ENCODE results near the gene FOSL1. TPM values are rescaled to one million over a fixed set of nuclear protein-coding genes. Genes with fewer than 3 reads are reported as not detected.

The FOSL1 gene
- total RNA-seq, 1 experiment from 2014 or later = not detected

DNA sequence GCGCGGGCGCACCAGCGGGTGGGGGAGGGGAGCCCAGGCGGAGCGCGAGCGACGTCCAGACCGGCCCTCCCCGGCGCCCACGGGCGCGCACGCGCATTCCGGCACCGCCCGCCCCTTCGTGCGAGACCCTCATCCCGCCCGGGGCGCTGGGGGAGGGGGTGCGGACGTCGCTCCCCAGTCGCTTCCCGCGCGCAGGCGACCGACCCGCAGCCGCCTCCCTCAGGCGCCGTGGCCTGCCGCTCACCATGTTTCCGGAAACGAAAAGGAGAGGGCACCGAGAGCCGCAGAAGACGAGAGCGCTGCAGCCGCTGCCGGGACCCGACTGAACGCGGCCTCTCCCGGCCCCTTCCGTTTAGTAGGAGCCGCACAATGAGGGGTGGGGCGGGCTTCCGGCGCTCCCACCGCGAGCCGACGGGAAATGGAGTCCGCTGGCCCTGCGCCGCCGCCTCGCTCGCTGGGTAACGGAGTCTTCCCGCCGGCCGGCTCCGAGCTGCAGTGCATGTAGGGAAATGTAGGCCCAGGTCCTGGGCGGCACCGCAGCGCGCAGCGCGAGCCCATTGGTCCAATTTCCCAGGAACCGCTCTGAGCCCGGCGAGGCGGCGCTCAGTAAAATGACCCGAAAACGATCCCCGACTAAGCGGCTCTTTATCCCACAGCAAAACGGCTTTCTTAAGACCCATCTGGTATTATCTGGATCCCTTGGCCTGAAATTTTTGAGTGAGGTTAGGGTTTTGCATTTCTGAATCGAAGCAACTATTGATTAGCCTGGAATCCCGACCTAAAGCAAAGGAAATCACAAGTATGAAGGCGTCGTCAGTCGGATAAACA is 42.1 kb downstream of the FOSL1 start, which contains the start of gene CFL1:
Gene CFL1 (minus strand): TSS at position 328 of the 828 bp plus-strand sequence. CDS start 81 bp downstream, at position 247.
- no peaks in the 10 kb centered on the region for H3K9me3 ChIP-seq (ENCODE audit: low read length)
- peaks cover 34% of the 10 kb centered on the region for H3K4me1 ChIP-seq (ENCODE audit: low read length)

DNA sequence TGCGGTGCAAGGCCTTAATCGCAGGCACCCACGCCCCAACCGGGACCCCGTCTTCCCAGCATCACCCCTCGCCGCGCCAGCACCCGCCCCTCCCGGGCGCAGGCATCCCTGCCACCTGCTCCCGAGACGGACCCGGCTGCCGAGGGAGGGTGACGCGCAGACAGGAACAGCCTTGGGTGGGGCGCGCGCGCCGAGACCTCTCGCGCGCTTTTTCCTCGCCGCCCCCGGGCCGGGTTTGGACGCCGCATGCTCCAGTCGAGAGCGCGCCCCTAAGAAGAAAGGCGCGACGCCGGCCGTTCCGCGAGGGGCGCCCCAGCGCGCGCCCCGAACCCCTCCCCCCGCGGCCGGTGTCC is 42.7 kb downstream of the FOSL1 start:
- Histone ChIP-seq H3K9ac (ENCODE audit: low read length) (peak overlapping the region; percentile 99), H3K4me3 (ENCODE audit: low read length) (peak overlapping the region; percentile 95), H4K20me1 (ENCODE audit: insufficient read depth, low read depth, low read length) (peaks cover 38% of the 10 kb centered on the region), H3K36me3 (ENCODE audit: insufficient read depth, low read length) (peaks cover 54% of the 10 kb centered on the region), H3K9me2 (replicated peaks; ENCODE audit: insufficient read depth, low read length) (no peaks in the 10 kb centered on the region), H3K27ac (ENCODE audit: low read length) (peak overlapping the region; percentile 88), H3K4me1 (ENCODE audit: low read length) (peaks cover 34% of the 10 kb centered on the region), H2AFZ (ENCODE audit: low read length) (no peak overlapping the region), H3K9me3 (ENCODE audit: low read length) (no peaks in the 10 kb centered on the region), H3K79me2 (ENCODE audit: low read length) (peaks cover 40% of the 10 kb centered on the region), H3K4me2 (ENCODE audit: low read depth, low read length, poor library complexity, severe bottlenecking) (peak overlapping the region; percentile 91), H3K27me3 (ENCODE audit: low read length) (no peaks in the 10 kb centered on the region)
- DNase-seq = peak; percentile 83

More for the DNA sequence above, 42.1 kb downstream of the FOSL1 start, which contains the start of gene CFL1:
- Histone ChIP-seq H3K36me3 (ENCODE audit: insufficient read depth, low read length) (peaks cover 52% of the 10 kb centered on the region), H3K79me2 (ENCODE audit: low read length) (peaks cover 40% of the 10 kb centered on the region), H3K4me3 (ENCODE audit: low read length) (peak within 1 kb of the TSS; percentile 95), H3K27me3 (ENCODE audit: low read length) (no peaks in the 10 kb centered on the region), H4K20me1 (ENCODE audit: insufficient read depth, low read depth, low read length) (peaks cover 38% of the 10 kb centered on the region), H2AFZ (ENCODE audit: low read length) (no peak within 1 kb of the TSS), H3K9ac (ENCODE audit: low read length) (peak within 1 kb of the TSS; percentile 99), H3K4me2 (ENCODE audit: low read depth, low read length, poor library complexity, severe bottlenecking) (peak within 1 kb of the TSS; percentile 91), H3K27ac (ENCODE audit: low read length) (peak within 1 kb of the TSS; percentile 92), H3K9me2 (replicated peaks; ENCODE audit: insufficient read depth, low read length) (no peaks in the 10 kb centered on the region)
- peak; percentile 99 for DNase-seq

DNA sequence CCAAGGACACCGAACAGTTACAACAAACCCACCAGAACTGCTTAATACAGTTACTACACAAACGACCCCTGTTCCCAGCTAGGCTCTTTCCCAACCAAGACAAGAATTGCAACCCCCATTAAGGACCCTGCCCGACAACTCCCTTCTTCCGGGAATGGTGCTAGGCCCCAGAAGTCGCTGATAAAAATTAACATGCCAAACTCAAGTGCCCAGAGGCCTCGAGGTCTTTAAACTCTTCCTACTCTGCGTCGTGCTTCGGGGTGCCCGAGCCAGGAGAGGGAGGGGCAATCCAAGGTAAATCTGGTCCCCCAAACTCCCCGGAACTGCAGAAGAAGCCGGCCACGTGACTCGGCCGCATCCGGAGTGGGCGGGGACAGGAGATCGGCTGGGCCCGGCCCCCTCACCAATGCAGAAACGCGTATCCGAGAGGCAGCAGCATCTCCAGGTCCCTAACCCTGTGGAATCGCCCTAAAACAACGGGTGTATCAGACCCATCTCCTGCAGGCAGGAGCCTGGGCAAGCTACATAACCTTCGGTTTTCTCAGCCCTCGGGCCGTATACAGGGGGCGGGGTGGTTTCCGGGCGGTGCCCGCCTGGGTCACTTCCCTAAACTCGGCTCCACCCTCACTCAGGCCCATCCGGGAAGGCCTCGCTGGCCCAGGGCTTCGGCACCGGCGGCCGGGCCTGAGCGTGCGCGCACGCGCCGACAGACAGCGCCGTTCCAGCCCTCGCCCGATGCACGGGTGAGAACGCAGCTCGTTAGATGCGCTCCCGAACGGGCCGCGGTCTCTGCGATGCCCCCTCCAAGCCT is 43.3 kb downstream of the FOSL1 start:
- peak overlapping the region; percentile 99 for H3K9ac ChIP-seq (ENCODE audit: low read length)
- no peaks in the 10 kb centered on the region for H3K9me3 ChIP-seq (ENCODE audit: low read length)
- peak overlapping the region; percentile 91 for H3K4me2 ChIP-seq (ENCODE audit: low read depth, low read length, poor library complexity, severe bottlenecking)
- H2AFZ ChIP-seq (ENCODE audit: low read length) = no peak overlapping the region
- peak overlapping the region; percentile 95 for H3K4me3 ChIP-seq (ENCODE audit: low read length)
- peak overlapping the region; percentile 88 for H3K27ac ChIP-seq (ENCODE audit: low read length)
- H3K79me2 ChIP-seq (ENCODE audit: low read length) = peaks cover 34% of the 10 kb centered on the region
- H3K36me3 ChIP-seq (ENCODE audit: insufficient read depth, low read length) = peaks cover 48% of the 10 kb centered on the region
- no peaks in the 10 kb centered on the region for H3K9me2 ChIP-seq (replicated peaks; ENCODE audit: insufficient read depth, low read length)
- H3K4me1 ChIP-seq (ENCODE audit: low read length) = peaks cover 31% of the 10 kb centered on the region
- H3K27me3 ChIP-seq (ENCODE audit: low read length) = no peaks in the 10 kb centered on the region
- H4K20me1 ChIP-seq (ENCODE audit: insufficient read depth, low read depth, low read length) = peaks cover 38% of the 10 kb centered on the region
- peak; percentile 91 for DNase-seq

DNA sequence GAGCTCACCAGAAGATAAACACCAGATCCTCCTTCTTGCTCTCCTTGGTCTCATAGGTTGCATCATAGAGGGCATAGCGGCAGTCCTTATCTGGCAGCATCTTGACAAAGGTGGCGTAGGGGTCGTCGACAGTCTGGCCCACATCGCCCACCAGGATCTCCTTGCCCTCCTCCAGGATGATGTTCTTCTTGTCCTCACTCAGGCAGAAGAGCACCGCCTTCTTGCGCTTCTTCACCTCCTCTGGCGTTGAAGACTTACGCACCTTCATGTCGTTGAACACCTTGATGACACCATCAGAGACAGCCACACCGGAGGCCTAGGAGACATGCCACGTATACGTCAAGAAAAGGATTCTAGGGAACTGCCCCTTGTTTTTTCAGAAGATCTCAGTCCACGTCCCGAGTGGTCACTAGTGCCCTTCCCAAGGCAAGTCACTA is 44.2 kb downstream of the FOSL1 start:
- Histone ChIP-seq H3K4me1 (ENCODE audit: low read length) (peaks cover 24% of the 10 kb centered on the region), H3K27me3 (ENCODE audit: low read length) (no peaks in the 10 kb centered on the region), H3K79me2 (ENCODE audit: low read length) (peaks cover 25% of the 10 kb centered on the region), H3K36me3 (ENCODE audit: insufficient read depth, low read length) (peaks cover 45% of the 10 kb centered on the region), H3K9me2 (replicated peaks; ENCODE audit: insufficient read depth, low read length) (no peaks in the 10 kb centered on the region), H3K9me3 (ENCODE audit: low read length) (no peaks in the 10 kb centered on the region), H2AFZ (ENCODE audit: low read length) (no peak overlapping the region), H3K9ac (ENCODE audit: low read length) (peak overlapping the region; percentile 99; the same call in 1 of the 2 replicates), H3K4me3 (ENCODE audit: low read length) (peak overlapping the region; percentile 95), H3K4me2 (ENCODE audit: low read depth, low read length, poor library complexity, severe bottlenecking) (peak overlapping the region; percentile 91), H4K20me1 (ENCODE audit: insufficient read depth, low read depth, low read length) (peaks cover 44% of the 10 kb centered on the region), H3K27ac (ENCODE audit: low read length) (no peak overlapping the region)
- peak; percentile 35 for DNase-seq

DNA sequence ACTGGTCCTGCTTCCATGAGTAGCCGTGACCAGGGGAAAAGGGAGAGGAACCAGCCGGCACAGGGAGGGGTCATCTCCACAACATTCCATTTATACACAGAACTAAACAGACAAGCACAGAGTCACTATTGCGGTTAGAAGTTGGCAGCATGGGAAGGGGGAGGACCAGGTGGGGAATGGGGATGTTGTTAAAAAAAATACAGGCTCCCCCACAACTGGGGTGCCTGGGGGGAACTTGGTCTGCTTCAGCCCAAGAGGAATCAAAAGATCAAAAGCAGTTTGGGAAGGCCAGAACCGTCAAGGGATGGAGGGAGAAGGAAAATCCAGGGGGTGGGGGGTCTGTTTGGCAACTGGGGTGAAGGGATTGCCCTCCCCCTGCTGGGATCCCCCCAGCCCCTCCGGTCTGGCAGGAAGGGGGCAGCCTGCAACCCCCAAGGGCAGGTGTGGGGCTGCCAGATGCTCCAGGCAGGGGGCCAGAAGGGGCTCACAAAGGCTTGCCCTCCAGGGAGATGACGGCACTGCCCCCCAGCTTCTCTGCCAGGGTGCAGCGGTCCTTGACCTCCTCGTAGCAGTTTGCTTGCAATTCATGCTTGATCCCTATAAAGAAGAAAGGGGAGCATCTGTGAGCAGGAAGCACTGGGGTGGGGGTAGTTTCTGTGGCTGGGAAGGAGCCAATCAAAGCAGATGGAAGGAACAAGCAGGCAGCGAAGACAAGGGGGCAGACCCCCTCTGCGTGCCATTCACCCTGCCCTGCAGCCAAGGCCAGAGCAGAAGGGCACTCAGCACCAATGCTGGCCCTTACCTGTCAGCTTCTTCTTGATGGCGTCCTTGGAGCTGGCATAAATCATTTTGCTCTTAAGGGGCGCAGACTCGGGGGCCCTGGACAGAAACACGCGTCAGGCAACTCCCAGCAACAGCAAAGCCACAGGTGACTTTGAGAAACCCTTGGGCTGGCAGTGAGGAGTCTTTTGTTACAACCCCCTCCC is 45.0 kb downstream of the FOSL1 start:
- H4K20me1 ChIP-seq (ENCODE audit: insufficient read depth, low read depth, low read length) = peaks cover 44% of the 10 kb centered on the region
- H3K79me2 ChIP-seq (ENCODE audit: low read length) = peaks cover 22% of the 10 kb centered on the region
- no peak overlapping the region for H3K27ac ChIP-seq (ENCODE audit: low read length)
- H3K4me3 ChIP-seq (ENCODE audit: low read length) = no peak overlapping the region
- peak; percentile 40 for DNase-seq
- H2AFZ ChIP-seq (ENCODE audit: low read length) = no peak overlapping the region
- no peaks in the 10 kb centered on the region for H3K27me3 ChIP-seq (ENCODE audit: low read length)
- no peaks in the 10 kb centered on the region for H3K9me3 ChIP-seq (ENCODE audit: low read length)
- H3K4me1 ChIP-seq (ENCODE audit: low read length) = peaks cover 24% of the 10 kb centered on the region
- H3K9ac ChIP-seq (ENCODE audit: low read length) = no peak overlapping the region
- H3K9me2 ChIP-seq (replicated peaks; ENCODE audit: insufficient read depth, low read length) = no peaks in the 10 kb centered on the region
- H3K4me2 ChIP-seq (ENCODE audit: low read depth, low read length, poor library complexity, severe bottlenecking) = no peak overlapping the region
- H3K36me3 ChIP-seq (ENCODE audit: insufficient read depth, low read length) = peaks cover 45% of the 10 kb centered on the region

DNA sequence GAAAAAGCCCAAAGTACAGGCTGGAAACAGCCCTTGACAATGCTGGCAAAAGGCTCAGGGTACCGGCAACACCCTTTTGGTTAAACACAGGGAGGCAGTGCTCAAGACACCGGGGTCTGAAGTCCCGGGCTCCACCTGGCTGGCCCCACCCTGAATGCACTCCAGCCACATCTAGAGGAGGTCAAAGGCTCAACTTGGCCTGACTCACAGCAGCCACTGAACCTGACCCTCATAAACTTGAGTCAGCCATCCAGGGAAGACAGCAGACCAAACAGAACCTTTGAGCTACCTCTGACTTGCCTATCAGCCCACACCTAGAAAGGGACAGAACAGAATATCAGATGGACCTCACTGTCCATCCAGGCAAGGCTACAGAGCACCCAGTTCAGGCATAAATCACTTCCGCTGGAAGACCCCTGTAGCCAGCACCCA is 46.0 kb downstream of the FOSL1 start:
- Histone ChIP-seq H3K9ac (ENCODE audit: low read length) (no peak overlapping the region), H3K36me3 (ENCODE audit: insufficient read depth, low read length) (peaks cover 45% of the 10 kb centered on the region), H3K27me3 (ENCODE audit: low read length) (no peaks in the 10 kb centered on the region), H3K4me3 (ENCODE audit: low read length) (no peak overlapping the region), H3K9me2 (replicated peaks; ENCODE audit: insufficient read depth, low read length) (no peaks in the 10 kb centered on the region), H3K27ac (ENCODE audit: low read length) (no peak overlapping the region), H3K9me3 (ENCODE audit: low read length) (no peaks in the 10 kb centered on the region), H3K4me1 (ENCODE audit: low read length) (peaks cover 17% of the 10 kb centered on the region), H3K79me2 (ENCODE audit: low read length) (peaks cover 22% of the 10 kb centered on the region), H3K4me2 (ENCODE audit: low read depth, low read length, poor library complexity, severe bottlenecking) (no peak overlapping the region), H4K20me1 (ENCODE audit: insufficient read depth, low read depth, low read length) (peaks cover 44% of the 10 kb centered on the region), H2AFZ (ENCODE audit: low read length) (no peak overlapping the region)
- DNase-seq = peak; percentile 43

DNA sequence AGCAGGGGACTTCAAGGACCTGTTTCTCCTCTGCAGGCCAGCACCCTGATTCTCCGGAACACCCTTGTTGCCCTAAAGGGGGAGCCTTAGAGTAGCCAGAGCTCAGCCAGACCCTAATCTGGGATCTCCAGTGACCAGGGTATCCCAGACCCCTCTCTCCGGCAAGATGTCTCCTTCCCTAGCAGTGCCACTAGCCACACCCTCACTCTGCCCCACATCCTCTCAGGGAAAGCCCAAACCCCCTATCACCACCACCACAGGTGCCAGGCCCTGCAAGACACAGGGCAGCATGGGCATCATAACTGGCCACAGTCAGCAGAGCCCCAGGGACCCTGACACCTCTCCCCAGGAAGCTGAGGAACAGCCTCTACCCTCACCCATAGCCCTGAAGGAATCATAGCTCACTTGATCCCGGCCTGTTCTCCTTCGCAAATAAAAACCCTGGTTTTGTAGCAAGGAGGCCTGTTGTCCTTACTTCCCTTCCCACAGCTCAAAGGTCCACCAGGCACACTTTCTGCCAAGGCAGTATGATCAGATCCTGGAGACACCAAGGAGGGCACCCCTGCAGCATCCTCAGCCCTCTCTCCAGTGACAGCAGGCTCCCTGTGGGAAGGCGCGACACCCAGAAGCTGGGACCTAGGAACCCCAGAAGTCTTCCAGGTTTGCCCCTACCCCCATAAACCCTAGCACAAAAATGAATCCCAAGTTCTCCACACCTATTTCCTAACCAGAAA is 46.8 kb downstream of the FOSL1 start:
- DNase-seq = peak; percentile 48
- peaks cover 44% of the 10 kb centered on the region for H4K20me1 ChIP-seq (ENCODE audit: insufficient read depth, low read depth, low read length)
- H3K36me3 ChIP-seq (ENCODE audit: insufficient read depth, low read length) = peaks cover 45% of the 10 kb centered on the region

More for the DNA sequence above, 46.8 kb downstream of the FOSL1 start:
- H3K27me3 ChIP-seq (ENCODE audit: low read length) = no peaks in the 10 kb centered on the region
- no peaks in the 10 kb centered on the region for H3K9me3 ChIP-seq (ENCODE audit: low read length)
- no peak overlapping the region for H3K4me2 ChIP-seq (ENCODE audit: low read depth, low read length, poor library complexity, severe bottlenecking)
- H3K9ac ChIP-seq (ENCODE audit: low read length) = no peak overlapping the region
- peaks cover 10% of the 10 kb centered on the region for H3K4me1 ChIP-seq (ENCODE audit: low read length)
- no peak overlapping the region for H3K4me3 ChIP-seq (ENCODE audit: low read length)
- no peak overlapping the region for H3K27ac ChIP-seq (ENCODE audit: low read length)
- peaks cover 22% of the 10 kb centered on the region for H3K79me2 ChIP-seq (ENCODE audit: low read length)
- no peak overlapping the region for H2AFZ ChIP-seq (ENCODE audit: low read length)
- H3K9me2 ChIP-seq (replicated peaks; ENCODE audit: insufficient read depth, low read length) = no peaks in the 10 kb centered on the region
